ENCODE results near the gene PEX11A.

DNA sequence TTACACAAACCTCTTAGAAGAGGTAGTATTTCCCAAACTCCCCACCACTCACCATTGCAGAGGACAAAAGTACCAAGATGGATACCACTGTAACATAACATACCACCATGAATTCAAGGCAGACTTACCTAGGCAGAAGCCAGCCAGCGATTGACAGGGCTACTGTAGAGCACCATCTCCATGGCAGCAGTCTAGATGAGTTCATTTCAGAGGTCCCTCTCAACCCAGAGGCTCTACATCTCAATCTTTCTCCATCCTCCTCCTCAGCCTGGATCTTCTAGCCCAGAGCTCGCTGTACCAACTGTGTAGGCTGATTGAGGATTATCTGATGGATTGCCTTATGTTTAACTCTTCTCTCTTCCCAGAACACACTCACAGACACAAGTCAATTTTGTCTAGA is 9.4 kb downstream of the PEX11A start:
- TF ChIP-seq, protein P1, sequence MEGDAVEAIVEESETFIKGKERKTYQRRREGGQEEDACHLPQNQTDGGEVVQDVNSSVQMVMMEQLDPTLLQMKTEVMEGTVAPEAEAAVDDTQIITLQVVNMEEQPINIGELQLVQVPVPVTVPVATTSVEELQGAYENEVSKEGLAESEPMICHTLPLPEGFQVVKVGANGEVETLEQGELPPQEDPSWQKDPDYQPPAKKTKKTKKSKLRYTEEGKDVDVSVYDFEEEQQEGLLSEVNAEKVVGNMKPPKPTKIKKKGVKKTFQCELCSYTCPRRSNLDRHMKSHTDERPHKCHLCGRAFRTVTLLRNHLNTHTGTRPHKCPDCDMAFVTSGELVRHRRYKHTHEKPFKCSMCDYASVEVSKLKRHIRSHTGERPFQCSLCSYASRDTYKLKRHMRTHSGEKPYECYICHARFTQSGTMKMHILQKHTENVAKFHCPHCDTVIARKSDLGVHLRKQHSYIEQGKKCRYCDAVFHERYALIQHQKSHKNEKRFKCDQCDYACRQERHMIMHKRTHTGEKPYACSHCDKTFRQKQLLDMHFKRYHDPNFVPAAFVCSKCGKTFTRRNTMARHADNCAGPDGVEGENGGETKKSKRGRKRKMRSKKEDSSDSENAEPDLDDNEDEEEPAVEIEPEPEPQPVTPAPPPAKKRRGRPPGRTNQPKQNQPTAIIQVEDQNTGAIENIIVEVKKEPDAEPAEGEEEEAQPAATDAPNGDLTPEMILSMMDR (IDR thresholded peaks at IDR 0.05) = no peak
- no peak for TF ChIP-seq EZH2 (IDR thresholded peaks at IDR 0.05)
